Endothelial cell (in vitro differentiated cells): Measurements from ENCODE around the gene RBM33. TPM values are rescaled to one million over a fixed set of nuclear protein-coding genes. Genes with fewer than 3 reads are reported as not detected.
A peak's percentile ranks its signal among the peaks of the same experiment; 100 is the strongest.

ENCODE experiments used
- DNase-seq: peaks from one replicate; pipeline ENCODE4 v3.0.0; 2021; ENCODE audit warnings: low spot score
- H3K27ac Mint-ChIP-seq: one replicate; pipeline ENCODE4 v1.8.0; 2021; ENCODE audit warnings: mixed read lengths, inconsistent platforms; ENCODE audit not compliant: unreplicated experiment
- H3K27me3 Mint-ChIP-seq: one replicate; pipeline ENCODE4 v1.8.0; 2021; ENCODE audit warnings: mild to moderate bottlenecking, moderate library complexity, mixed read lengths, inconsistent platforms; ENCODE audit not compliant: unreplicated experiment
- H3K36me3 Mint-ChIP-seq: one replicate; pipeline ENCODE4 v1.8.0; 2021; ENCODE audit warnings: mild to moderate bottlenecking, low read depth, mixed read lengths, inconsistent platforms; ENCODE audit not compliant: unreplicated experiment
- H3K4me1 Mint-ChIP-seq: one replicate; pipeline ENCODE4 v1.8.0; 2021; ENCODE audit warnings: mild to moderate bottlenecking, mixed read lengths, inconsistent platforms; ENCODE audit not compliant: unreplicated experiment
- H3K4me3 Mint-ChIP-seq: one replicate; pipeline ENCODE4 v1.8.0; 2021; ENCODE audit warnings: mild to moderate bottlenecking, mixed read lengths, inconsistent platforms; ENCODE audit not compliant: unreplicated experiment
- H3K9me3 Mint-ChIP-seq: one replicate; pipeline ENCODE4 v1.8.0; 2021; ENCODE audit warnings: mixed read lengths, inconsistent platforms; ENCODE audit not compliant: unreplicated experiment
- CTCF ChIP-seq: fragments of 200-600 bp; sonication (generic); IDR thresholded peaks from one replicate; pipeline ENCODE4 v1.5.0; 2021; ENCODE audit warnings: antibody characterized with exemption; ENCODE audit not compliant: unreplicated experiment
- total RNA-seq: library from RNA; stranded (reverse); fragmentation: NEBNext Ultra II Directional; extraction: Animal tissue kit (Norgen Biotek cat#: 25700); gene quantifications from one replicate; pipeline ENCODE4 v1.2.1, GENCODE V29; 2021; ENCODE audit not compliant: unreplicated experiment

Gene RBM33
- total RNA-seq, 1 donor from 2014 or later: 65.3 TPM

- peaks cover 24% of the 10 kb centered on the region for H3K4me1 Mint-ChIP-seq
- H3K36me3 Mint-ChIP-seq: peaks cover 43% of the 10 kb centered on the region
These were observed 579 bp downstream of the RBM33 start for GRCh38 chr7:155644971-155645509.

GRCh38 chr7:155645662-155646061 is 1.2 kb downstream of the RBM33 start:
- Mint-ChIP-seq H3K27me3 (peaks cover 11% of the 10 kb centered on the region), H3K4me1 (peaks cover 24% of the 10 kb centered on the region), H3K36me3 (peaks cover 38% of the 10 kb centered on the region), H3K9me3 (no peaks in the 10 kb centered on the region), H3K27ac (peak overlapping the region; percentile 26), H3K4me3 (peak overlapping the region; percentile 100)
- DNase-seq: no peak
- TF ChIP-seq CTCF: no peak

More at GRCh38 chr7:155644971-155645509, 579 bp downstream of the RBM33 start:
- peaks cover 11% of the 10 kb centered on the region for H3K27me3 Mint-ChIP-seq
- no peak for TF ChIP-seq CTCF
- no peak for DNase-seq
- peak overlapping the region; percentile 99 for H3K27ac Mint-ChIP-seq
- H3K9me3 Mint-ChIP-seq: no peaks in the 10 kb centered on the region
- H3K4me3 Mint-ChIP-seq: peak overlapping the region; percentile 100

GRCh38 chr7:155646669-155647068 is 2.2 kb downstream of the RBM33 start:
- TF ChIP-seq CTCF: no peak
- Mint-ChIP-seq H3K27me3 (peaks cover 11% of the 10 kb centered on the region), H3K4me1 (peaks cover 28% of the 10 kb centered on the region), H3K4me3 (peak overlapping the region; percentile 100), H3K36me3 (peaks cover 29% of the 10 kb centered on the region), H3K27ac (no peak overlapping the region), H3K9me3 (no peaks in the 10 kb centered on the region)
- DNase-seq: no peak

- DNase-seq: no peak
- H3K9me3 Mint-ChIP-seq: no peaks in the 10 kb centered on the region
- no peak overlapping the region for H3K27ac Mint-ChIP-seq
- H3K36me3 Mint-ChIP-seq: peaks cover 23% of the 10 kb centered on the region
- TF ChIP-seq CTCF: no peak
- H3K27me3 Mint-ChIP-seq: peaks cover 11% of the 10 kb centered on the region
- no peak overlapping the region for H3K4me3 Mint-ChIP-seq
- peaks cover 28% of the 10 kb centered on the region for H3K4me1 Mint-ChIP-seq
These were observed 2.8 kb downstream of the RBM33 start for GRCh38 chr7:155647302-155647701.

- Mint-ChIP-seq H3K27me3 (peaks cover 11% of the 10 kb centered on the region), H3K9me3 (no peaks in the 10 kb centered on the region), H3K36me3 (peaks cover 19% of the 10 kb centered on the region), H3K27ac (no peak overlapping the region), H3K4me1 (peaks cover 28% of the 10 kb centered on the region), H3K4me3 (no peak overlapping the region)
- no peak for TF ChIP-seq CTCF
- no peak for DNase-seq
These were observed 3.3 kb downstream of the RBM33 start for GRCh38 chr7:155647734-155648133.
